ENCODE results near the gene GPR153.

Gene GPR153

DNA sequence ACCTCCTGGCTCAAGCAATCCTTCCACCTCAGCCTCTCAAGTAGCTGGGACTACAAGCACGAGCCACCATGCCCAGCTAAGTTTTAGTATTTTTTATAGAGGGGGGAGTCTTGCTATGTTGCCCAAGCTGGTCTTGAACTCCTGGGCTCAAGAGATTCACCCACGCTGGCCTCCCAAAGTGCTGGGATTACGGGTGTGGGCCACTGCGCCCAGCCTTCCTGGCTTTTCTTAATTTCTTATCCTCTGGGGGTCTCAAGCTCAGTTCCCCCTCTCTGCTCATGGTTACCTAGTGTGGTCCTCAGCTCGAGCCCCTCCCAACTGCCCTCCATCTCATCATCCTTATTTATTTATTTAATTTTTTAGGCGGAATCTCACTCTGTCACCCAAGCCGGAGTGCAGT, 58.6 kb downstream of the GPR153 start:
- no peak for DNase-seq (ENCODE audit: low read depth in 2 of 2)

GRCh38 chr1:6200188-6200809, 60.6 kb downstream of the GPR153 start:
- no peak for DNase-seq (ENCODE audit: low read depth in 2 of 2)

- peak; percentile 93 to 97 for DNase-seq (ENCODE audit: low read depth in 2 of 2)
Observed at GRCh38 chr1:6199298-6200187, 61.4 kb downstream of the GPR153 start, which contains the start of gene RPL22. Gene RPL22, minus strand, starts transcription at chr1:6199595. Its CDS starts 22 bp downstream, at chr1:6199573.

GRCh38 chr1:6198646-6199297, 62.1 kb downstream of the GPR153 start:
- DNase-seq (ENCODE audit: low read depth in 2 of 2) = no peak

DNA sequence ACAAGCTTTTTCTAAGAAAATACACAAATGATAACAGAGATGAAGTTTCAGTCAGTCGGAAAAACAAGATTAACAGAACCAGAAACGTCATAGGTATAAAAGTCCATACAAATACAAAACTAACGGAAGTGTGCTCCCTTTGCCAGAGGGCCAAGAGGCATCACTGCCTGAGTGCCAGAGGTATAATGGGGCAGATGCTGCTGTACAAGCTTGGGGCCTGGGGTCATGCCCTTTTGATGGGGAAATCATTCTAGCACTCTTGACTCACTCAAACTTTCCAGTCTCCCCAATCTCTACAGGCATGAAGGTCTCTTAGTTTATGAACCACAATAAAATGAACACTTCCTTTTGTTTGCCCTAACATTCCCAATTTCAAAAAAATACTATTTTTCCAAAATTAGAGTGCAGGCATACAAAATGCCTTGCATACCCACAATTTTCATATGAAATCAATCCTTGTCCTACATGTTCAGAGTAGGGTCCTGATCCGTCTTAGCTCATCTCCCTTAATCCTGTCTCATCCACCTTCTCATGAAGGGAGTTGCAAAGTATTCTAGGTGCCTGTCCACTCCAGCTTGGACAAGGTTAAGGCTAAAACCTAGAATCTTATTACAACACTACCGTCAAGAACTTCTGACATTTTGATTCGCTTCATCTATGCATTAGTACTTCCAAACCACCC, 63.0 kb downstream of the GPR153 start:
- DNase-seq (ENCODE audit: low read depth in 2 of 2) = no peak
